Stomach (tissue), 4 donors: ENCODE measurements around the gene CDCP2.

Source experiments
- CTCF ChIP-seq, 7 experiments: fragments of 450-650 bp in 4 of 7; fragments of 200-600 bp in 3 of 7; sonication (generic) in 3 of 7; IDR thresholded peaks; one replicate each; pipeline ENCODE4 v1.5.1; 2016 to 2019; ENCODE audit warnings: antibody characterized with exemption in 7 of 7, control low read depth in 2 of 7, mild to moderate bottlenecking in 1 of 7
- EP300 ChIP-seq: sonication (generic); formaldehyde crosslinking; IDR thresholded peaks from one replicate; pipeline ENCODE4 v1.6.1; 2017; ENCODE audit warnings: antibody characterized with exemption
- POLR2A ChIP-seq, 4 donors: fragments of 450-650 bp; IDR thresholded peaks; one replicate each; pipeline ENCODE4 v1.6.1; 2016; ENCODE audit warnings: antibody characterized with exemption in 4 of 4, control low read depth in 2 of 4, mild to moderate bottlenecking in 1 of 4, moderate library complexity in 1 of 4
- POLR2AphosphoS5 ChIP-seq, 3 donors: sonication (generic); formaldehyde crosslinking; IDR thresholded peaks; one replicate each; pipeline ENCODE4 v1.6.1; 2016; ENCODE audit warnings: antibody characterized with exemption in 3 of 3

GRCh38 chr1:54153535-54154439 is 987 bp upstream of the CDCP2 start:
- TF ChIP-seq CTCF (IDR thresholded peaks at IDR 0.05) (no peak), POLR2AphosphoS5 (IDR thresholded peaks at IDR 0.05) (no peak), EP300 (no peak), POLR2A (IDR thresholded peaks at IDR 0.05) (no peak)
